GM12801 (cell line): ENCODE data around the gene FXYD2.

Source experiments
- CTCF ChIP-seq: IDR thresholded peaks from one replicate; pipeline ENCODE4 v1.5.1; 2011; ENCODE audit warnings: control low read depth; ENCODE audit not compliant: insufficient read length; ENCODE audit errors: extremely low read depth

Gene FXYD2

GRCh38 chr11:117826832-117827231, 2.3 kb upstream of the FXYD2 start:
- no peak for TF ChIP-seq CTCF

- TF ChIP-seq CTCF: no peak
Observed at GRCh38 chr11:117826190-117826570, 1.6 kb upstream of the FXYD2 start.

GRCh38 chr11:117825538-117826189, 1.1 kb upstream of the FXYD2 start:
- TF ChIP-seq CTCF: no peak

- no peak for TF ChIP-seq CTCF
Observed at GRCh38 chr11:117823946-117824420, 561 bp downstream of the FXYD2 start.

GRCh38 chr11:117823294-117823945, 1.1 kb downstream of the FXYD2 start:
- TF ChIP-seq CTCF: no peak

GRCh38 chr11:117822074-117823033, 2.2 kb downstream of the FXYD2 start:
- no peak for TF ChIP-seq CTCF

DNA sequence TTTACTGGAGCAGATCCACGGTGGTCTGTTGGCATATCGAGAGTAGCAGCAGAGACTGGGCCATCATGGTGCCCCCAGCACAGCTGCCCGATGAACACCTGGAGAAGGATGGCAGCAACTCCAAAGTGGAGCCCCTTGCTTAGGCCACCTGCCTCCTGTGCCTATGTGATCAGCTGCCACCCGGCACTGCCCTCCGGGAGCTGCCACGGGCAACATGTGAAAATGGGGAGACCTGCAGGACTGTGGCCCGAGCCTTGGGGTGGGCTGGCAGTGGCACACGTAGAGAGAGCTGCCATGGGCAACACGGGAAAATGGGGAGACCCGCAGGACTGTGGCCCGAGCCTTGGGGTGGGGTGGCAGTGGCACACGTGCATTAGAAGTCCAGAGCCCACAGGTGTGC, 3.1 kb downstream of the FXYD2 start:
- TF ChIP-seq CTCF: no peak
